Activated CD4-positive, alpha-beta T cell treated with anti-CD3 and anti-CD28 coated beads, Interleukin-10, Interleukin-2, amounts not matched to agents 100 ng/mL and 50 ng/mL, durations not matched to agents 16 hours and 8 hours (primary cell): ENCODE measurements around the gene AGTPBP1.
"Not testable (repeated sequence)": the region's sequence is repeated elsewhere in the genome, so short reads cannot be mapped to it uniquely, and the experiment has no call there.

Experiments
- DNase-seq: peaks from one replicate; pipeline ENCODE4 v3.0.0-alpha.2; 2020

The AGTPBP1 gene

GRCh38 chr9:85610074-85610860 lies 131.5 kb downstream of the AGTPBP1 start:
- DNase-seq, result peak; percentile 71

- no peak for DNase-seq
Measured at GRCh38 chr9:85605905-85606304, 135.8 kb downstream of the AGTPBP1 start.

- DNase-seq, result no peak
Measured at GRCh38 chr9:85603936-85604335, 137.8 kb downstream of the AGTPBP1 start.

DNA sequence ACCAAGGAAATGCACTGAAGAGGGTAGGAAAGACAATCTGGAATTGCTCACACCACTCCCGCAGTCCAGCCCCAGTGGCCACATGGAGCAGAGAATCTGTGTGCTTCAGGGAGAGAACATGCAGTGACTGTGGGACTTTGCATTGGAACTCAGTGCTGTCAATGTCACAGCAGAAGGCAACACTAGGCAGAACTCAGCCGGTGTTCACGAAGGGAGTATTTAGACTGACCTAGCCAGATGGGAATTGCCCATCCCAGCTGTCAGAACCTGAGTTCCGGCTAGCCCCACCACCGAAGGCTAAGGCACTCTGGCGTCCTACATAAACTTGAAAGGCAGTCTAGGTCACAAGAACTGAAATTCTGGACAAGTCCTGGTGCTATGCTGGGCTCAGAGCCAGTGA lies 139.0 kb downstream of the AGTPBP1 start:
- DNase-seq, result no peak

DNA sequence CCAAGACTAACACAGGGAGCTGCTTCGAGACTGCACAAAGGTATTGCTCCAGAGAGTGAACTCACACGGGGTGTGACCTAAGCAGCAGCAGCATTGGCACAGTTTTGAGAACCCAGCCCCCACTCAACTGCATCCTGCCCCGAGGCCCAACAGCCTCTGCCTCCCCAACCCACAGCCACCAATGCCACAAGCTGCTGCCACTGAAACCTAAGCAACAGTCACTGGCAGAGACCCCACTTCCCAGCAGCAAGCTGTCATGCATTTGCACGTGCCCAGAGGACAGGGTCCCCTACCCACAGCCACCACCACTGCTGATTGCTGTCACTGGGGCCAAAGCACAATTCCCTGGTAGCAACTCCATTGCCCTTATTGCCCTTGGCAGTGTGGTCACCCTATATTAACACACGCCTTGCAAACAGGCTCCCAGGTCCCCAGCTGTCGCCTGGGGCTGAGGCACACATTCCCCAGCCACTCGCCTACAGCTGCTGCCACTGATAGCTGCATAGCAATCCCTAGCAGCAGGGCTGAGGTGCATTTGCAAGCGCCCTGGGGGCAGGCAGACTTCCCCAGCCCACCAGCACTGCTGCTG lies 141.0 kb downstream of the AGTPBP1 start:
- peak; percentile 58 for DNase-seq

GRCh38 chr9:85599540-85600105 lies 142.1 kb downstream of the AGTPBP1 start:
- DNase-seq, result no peak

GRCh38 chr9:85594316-85594715 lies 147.4 kb downstream of the AGTPBP1 start:
- DNase-seq, result no peak

DNA sequence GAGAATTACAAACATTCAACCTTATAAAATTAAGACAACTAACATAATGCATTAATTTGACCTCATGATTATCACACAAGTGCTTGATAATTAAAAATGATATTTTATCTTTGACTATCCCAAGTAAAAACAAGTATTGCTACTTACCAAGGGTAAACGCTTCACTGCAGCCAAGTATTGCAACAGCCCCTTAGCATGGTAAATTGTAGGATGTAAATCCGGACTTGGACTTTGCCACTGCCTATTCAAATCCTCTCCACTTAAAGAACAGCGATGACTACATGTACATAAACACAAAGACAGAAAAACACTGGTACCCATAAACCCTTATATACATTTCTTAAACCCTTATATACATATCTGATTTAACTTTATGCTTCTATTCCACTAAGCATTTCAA lies 155.1 kb downstream of the AGTPBP1 start:
- DNase-seq, result no peak

- DNase-seq, result no peak
Measured at GRCh38 chr9:85577353-85577952, 164.3 kb downstream of the AGTPBP1 start.

DNA sequence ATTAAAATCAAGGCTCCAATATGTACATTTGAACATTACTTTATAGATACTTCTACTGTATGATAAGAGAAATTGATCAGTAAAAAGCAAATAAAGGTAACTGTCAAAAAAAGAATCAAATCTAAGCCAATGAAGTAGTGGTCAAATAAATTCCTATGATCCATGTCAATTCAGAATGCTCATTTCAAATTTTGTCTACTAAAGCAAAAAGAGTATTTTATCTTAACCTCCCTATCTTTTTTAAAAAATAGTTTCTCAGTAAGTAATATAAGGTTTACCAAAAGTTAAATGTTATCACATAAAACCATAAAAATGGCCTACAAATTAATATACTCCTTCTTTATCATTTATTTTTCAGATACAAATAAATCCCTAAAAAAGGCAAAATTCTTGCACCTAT lies 165.9 kb downstream of the AGTPBP1 start:
- no peak for DNase-seq

GRCh38 chr9:85573546-85573945 lies 168.2 kb downstream of the AGTPBP1 start:
- DNase-seq, result not testable (repeated sequence)

DNA sequence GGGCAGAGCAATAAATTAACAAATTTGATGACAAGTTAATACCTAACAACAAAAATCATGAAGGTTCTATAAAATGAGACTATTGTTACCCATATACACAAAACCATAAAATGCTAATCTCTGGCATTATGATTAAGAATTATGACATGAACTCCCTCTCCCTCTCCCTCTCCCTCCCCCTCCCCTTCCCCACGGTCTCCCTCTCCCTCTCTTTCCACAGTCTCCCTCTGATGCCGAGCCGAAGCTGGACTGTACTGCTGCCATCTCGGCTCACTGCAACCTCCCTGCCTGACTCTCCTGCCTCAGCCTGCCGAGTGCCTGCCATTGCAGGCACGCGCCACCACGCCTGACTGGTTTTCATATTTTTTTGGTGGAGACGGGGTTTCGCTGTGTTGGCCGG lies 168.8 kb downstream of the AGTPBP1 start:
- DNase-seq, result not testable (repeated sequence)

DNA sequence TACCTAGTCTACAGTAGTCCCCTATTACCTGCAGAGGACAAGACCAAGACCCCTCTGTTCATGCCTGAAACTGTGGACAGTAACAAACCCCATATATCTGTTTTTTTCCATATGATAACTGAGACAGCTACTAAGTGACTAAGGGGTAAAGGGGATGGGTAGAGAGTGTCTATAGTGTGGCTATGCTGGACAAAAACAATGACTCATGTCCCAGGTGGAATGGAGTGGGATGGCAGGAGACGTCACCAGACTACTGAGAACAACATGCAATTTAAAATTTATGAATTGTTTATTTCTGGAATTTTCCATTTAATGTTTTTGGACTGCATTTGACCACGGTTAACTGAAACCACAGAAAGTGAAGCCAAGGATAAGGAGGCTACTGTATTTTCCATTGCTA lies 171.8 kb downstream of the AGTPBP1 start:
- no peak for DNase-seq

DNA sequence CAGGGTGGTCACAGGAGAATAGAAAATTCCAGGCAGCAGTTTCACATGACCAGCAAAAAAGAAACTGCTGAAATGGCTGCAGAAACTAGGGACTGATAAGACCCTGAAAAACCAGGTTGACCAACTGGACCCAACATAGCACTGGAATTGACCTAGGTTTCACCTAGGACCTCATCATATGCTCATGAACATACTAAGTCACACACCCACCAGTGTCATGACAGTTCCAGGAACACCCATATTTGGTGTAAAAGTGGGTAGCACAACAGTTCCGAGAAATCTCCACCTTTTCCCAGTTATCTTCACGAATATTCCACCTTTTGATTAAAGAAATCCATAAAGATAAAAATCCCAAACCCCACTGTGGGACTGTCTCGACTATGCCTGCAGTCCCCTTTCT lies 182.2 kb downstream of the AGTPBP1 start:
- DNase-seq, result no peak

- no peak for DNase-seq
Measured at GRCh38 chr9:85554349-85554748, 187.4 kb downstream of the AGTPBP1 start.

GRCh38 chr9:85553475-85553874 lies 188.3 kb downstream of the AGTPBP1 start:
- DNase-seq, result peak; percentile 6

- no peak for DNase-seq
Measured at GRCh38 chr9:85547599-85547998, 194.2 kb downstream of the AGTPBP1 start.

- DNase-seq, result no peak
Measured at GRCh38 chr9:85543196-85543595, 198.6 kb downstream of the AGTPBP1 start.

DNA sequence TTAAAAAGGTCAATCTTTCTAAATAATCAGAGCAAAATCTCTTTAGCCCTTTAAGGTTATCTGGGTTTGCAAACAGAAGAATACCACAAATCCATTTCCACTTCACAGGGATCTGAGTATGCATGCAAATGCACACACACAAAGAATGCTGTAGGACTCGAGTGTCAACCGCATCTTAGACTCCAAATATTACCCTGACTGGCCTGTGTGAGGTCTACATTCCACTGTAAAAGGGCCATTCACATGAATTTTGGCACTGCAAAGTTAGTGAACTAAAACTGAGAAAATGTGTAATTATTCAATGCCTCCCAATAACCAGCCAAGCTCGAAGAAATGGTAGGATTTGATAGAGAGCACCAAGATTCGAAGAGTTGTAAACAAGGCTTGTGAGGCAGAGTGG lies 199.9 kb downstream of the AGTPBP1 start:
- DNase-seq, result no peak

- no peak for DNase-seq
Measured at GRCh38 chr9:85536514-85536913, 205.2 kb downstream of the AGTPBP1 start.

- no peak for DNase-seq
Measured at GRCh38 chr9:85536076-85536475, 205.7 kb downstream of the AGTPBP1 start.

DNA sequence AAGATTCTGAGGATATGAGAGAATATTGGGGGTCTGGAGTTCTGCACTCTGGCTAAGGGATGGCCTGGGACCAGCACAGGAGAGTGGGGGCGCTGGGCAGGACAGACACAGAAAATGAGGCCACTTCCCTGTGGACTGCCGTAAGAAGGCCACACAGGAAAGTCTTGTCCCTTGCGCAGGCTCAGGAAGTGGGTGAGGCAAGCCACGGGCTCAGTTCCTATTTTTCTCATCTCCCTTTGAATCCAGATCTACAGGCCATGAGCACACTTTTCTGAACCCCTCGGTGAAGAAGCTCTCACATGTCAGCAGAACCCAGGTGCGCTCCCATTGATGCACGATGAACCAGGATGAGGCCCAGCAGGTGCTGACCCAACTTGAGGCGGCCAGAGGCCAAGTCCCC lies 207.4 kb downstream of the AGTPBP1 start:
- DNase-seq, result no peak

GRCh38 chr9:85533538-85533937 lies 208.2 kb downstream of the AGTPBP1 start:
- no peak for DNase-seq

- no peak for DNase-seq
Measured at GRCh38 chr9:85530721-85531120, 211.0 kb downstream of the AGTPBP1 start.
